ENCODE results near the gene USP44.

DNA sequence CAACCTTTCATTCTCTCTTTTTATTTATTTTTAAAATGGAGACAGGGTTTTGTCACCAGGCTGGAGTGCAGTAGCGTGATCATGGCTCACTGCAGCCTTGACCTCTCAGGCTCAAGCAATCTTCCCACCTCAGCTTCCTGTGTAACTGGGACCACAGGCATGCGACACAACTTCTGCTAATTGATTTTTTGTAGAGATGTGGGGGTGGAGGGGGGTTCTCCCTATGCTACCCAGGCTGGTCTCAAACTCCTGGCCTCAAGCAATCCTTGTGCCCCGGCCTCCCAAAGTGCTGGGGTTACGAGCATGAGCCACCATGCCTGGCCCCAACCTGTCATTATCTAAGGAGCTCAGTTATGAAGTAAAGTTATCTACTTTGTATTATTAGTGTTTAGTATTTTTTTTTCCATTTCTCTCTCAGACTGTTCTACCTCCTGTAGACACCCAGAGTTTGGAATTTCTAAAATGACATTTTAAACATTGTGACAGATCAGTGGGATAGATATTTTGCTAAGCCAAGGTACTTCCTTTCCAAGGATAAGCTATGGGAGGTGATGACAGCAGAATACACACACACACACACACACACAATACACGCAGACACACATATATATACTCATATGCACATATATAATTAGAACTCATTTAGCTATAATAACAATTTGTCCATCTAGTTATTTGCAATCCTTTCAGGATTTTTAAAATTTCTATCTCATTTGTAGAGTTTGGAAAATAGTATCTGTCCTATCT lies 2.1 kb upstream of the USP44 start:
- TF ChIP-seq FOXJ3 (CRISPR knock-in tag; IDR thresholded peaks at IDR 0.05): no peak
- TF ChIP-seq, protein P1, sequence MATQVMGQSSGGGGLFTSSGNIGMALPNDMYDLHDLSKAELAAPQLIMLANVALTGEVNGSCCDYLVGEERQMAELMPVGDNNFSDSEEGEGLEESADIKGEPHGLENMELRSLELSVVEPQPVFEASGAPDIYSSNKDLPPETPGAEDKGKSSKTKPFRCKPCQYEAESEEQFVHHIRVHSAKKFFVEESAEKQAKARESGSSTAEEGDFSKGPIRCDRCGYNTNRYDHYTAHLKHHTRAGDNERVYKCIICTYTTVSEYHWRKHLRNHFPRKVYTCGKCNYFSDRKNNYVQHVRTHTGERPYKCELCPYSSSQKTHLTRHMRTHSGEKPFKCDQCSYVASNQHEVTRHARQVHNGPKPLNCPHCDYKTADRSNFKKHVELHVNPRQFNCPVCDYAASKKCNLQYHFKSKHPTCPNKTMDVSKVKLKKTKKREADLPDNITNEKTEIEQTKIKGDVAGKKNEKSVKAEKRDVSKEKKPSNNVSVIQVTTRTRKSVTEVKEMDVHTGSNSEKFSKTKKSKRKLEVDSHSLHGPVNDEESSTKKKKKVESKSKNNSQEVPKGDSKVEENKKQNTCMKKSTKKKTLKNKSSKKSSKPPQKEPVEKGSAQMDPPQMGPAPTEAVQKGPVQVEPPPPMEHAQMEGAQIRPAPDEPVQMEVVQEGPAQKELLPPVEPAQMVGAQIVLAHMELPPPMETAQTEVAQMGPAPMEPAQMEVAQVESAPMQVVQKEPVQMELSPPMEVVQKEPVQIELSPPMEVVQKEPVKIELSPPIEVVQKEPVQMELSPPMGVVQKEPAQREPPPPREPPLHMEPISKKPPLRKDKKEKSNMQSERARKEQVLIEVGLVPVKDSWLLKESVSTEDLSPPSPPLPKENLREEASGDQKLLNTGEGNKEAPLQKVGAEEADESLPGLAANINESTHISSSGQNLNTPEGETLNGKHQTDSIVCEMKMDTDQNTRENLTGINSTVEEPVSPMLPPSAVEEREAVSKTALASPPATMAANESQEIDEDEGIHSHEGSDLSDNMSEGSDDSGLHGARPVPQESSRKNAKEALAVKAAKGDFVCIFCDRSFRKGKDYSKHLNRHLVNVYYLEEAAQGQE (IDR thresholded peaks at IDR 0.05; ENCODE audit: low read depth, low read length): no peak
- TF ChIP-seq, protein P2, sequence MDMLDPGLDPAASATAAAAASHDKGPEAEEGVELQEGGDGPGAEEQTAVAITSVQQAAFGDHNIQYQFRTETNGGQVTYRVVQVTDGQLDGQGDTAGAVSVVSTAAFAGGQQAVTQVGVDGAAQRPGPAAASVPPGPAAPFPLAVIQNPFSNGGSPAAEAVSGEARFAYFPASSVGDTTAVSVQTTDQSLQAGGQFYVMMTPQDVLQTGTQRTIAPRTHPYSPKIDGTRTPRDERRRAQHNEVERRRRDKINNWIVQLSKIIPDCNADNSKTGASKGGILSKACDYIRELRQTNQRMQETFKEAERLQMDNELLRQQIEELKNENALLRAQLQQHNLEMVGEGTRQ (IDR thresholded peaks at IDR 0.05; ENCODE audit: borderline replicate concordance, low read depth, low read length): no peak
- TF ChIP-seq, protein P3, sequence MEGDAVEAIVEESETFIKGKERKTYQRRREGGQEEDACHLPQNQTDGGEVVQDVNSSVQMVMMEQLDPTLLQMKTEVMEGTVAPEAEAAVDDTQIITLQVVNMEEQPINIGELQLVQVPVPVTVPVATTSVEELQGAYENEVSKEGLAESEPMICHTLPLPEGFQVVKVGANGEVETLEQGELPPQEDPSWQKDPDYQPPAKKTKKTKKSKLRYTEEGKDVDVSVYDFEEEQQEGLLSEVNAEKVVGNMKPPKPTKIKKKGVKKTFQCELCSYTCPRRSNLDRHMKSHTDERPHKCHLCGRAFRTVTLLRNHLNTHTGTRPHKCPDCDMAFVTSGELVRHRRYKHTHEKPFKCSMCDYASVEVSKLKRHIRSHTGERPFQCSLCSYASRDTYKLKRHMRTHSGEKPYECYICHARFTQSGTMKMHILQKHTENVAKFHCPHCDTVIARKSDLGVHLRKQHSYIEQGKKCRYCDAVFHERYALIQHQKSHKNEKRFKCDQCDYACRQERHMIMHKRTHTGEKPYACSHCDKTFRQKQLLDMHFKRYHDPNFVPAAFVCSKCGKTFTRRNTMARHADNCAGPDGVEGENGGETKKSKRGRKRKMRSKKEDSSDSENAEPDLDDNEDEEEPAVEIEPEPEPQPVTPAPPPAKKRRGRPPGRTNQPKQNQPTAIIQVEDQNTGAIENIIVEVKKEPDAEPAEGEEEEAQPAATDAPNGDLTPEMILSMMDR (IDR thresholded peaks at IDR 0.05): no peak
- no peak for TF ChIP-seq EP300 (IDR thresholded peaks at IDR 0.05; ENCODE audit: borderline replicate concordance in 1 of 2, low read depth in 1 of 2, low read length in 1 of 2)
- TF ChIP-seq POLR2AphosphoS5 (IDR thresholded peaks at IDR 0.05; ENCODE audit: low read depth, low read length): no peak
- TF ChIP-seq RFX5 (IDR thresholded peaks at IDR 0.05; ENCODE audit: low read length): no peak
- TF ChIP-seq EZH2phosphoT487 (IDR thresholded peaks at IDR 0.05; ENCODE audit: borderline replicate concordance, low read depth): no peak
- TF ChIP-seq FOSL2 (IDR thresholded peaks at IDR 0.05; ENCODE audit: borderline replicate concordance, low read depth): no peak
- TF ChIP-seq TEAD4 (IDR thresholded peaks at IDR 0.05; ENCODE audit: borderline replicate concordance, insufficient read depth): no peak
